Heart left ventricle (tissue), 16 donors: Measurements from ENCODE around the gene NKX2-3. TPM values are rescaled to one million over a fixed set of nuclear protein-coding genes. Genes with fewer than 3 reads are reported as not detected.

Experiments
- ATAC-seq, 4 donors: fragments of 200-7000 bp; cut with Tn5 transposase; one replicate each; pipeline ENCODE4 v1.9.1; 2020 to 2022; ENCODE audit warnings: moderate library complexity in 4 of 4, mild to moderate bottlenecking in 3 of 4, moderate number of reproducible peaks in 1 of 4
- DNase-seq, 5 donors: peaks; one replicate each; pipeline ENCODE4 v3.0.0-alpha.2; 2020
- H3K27ac ChIP-seq, 12 donors: fragments of 200-600 bp; sonication (generic) in 4 of 12; one replicate each; pipeline versions ENCODE4 v1.5.0 to v1.8.0; 2016 to 2022; ENCODE audit warnings: mild to moderate bottlenecking in 2 of 12
- H3K27me3 ChIP-seq, 9 donors: fragments of 200-600 bp; sonication (generic) in 2 of 9; one replicate each; pipeline versions ENCODE4 v1.5.1 to v1.8.0; 2016 to 2022; ENCODE audit warnings: mild to moderate bottlenecking in 3 of 9
- H3K36me3 ChIP-seq, 9 donors: fragments of 200-600 bp; sonication (generic) in 2 of 9; one replicate each; pipeline versions ENCODE4 v1.5.0 to v1.8.0; 2018 to 2022; ENCODE audit warnings: mild to moderate bottlenecking in 2 of 9
- H3K4me1 ChIP-seq, 12 donors: fragments of 200-600 bp; sonication (generic) in 4 of 12; one replicate each; pipeline versions ENCODE4 v1.5.0 to v1.8.0; 2016 to 2022; ENCODE audit warnings: mild to moderate bottlenecking in 3 of 12
- H3K4me3 ChIP-seq, 12 donors: fragments of 200-600 bp; sonication (generic) in 4 of 12; one replicate each; pipeline versions ENCODE4 v1.5.0 to v1.8.0; 2017 to 2022; ENCODE audit warnings: mild to moderate bottlenecking in 9 of 12, moderate library complexity in 4 of 12
- H3K9me3 ChIP-seq, 12 donors: fragments of 200-600 bp; sonication (generic) in 4 of 12; one replicate each; pipeline versions ENCODE4 v1.5.0 to v1.8.0; 2016 to 2022; ENCODE audit warnings: mild to moderate bottlenecking in 1 of 12
- CTCF ChIP-seq, 12 donors: fragments of 200-600 bp; sonication (generic) in 4 of 12; IDR thresholded peaks; one replicate each; pipeline versions ENCODE4 v1.5.0 to v1.8.0; 2018 to 2022; ENCODE audit warnings: antibody characterized with exemption in 12 of 12, mild to moderate bottlenecking in 5 of 12
- POLR2A ChIP-seq, 2 donors: fragments of 450-650 bp; IDR thresholded peaks; one replicate each; pipeline ENCODE4 v1.6.1; 2017; ENCODE audit warnings: antibody characterized with exemption in 2 of 2, mild to moderate bottlenecking in 2 of 2, moderate library complexity in 2 of 2
- WGBS, 4 donors: extraction: QIAGEN DNeasy Blood & Tissue Kit in 2 of 4; methylation state at CpG; one replicate each; pipeline versions ENCODE4 v1.1.5 to v1.1.7; 2013 to 2018; 5-methylcytosine and 5-hydroxymethylcytosine counted together
- intact Hi-C, 10 donors: fragments of 100-400 bp; cut with DNase I; formaldehyde crosslinking; loops; one replicate each; pipeline versions ENCODE4 v1.11.1 to v1.14.2; 2022
- polyA plus RNA-seq, 2 donors: library from polyadenylated mRNA; stranded (reverse); fragments of 200-250 nt; gene quantifications; one replicate each; pipeline ENCODE4 v1.2.3, GENCODE V29; 2013
- total RNA-seq, 9 donors: library from RNA; depleted of rRNA in 2 of 9; stranded (reverse); fragments of >200 nt in 2 of 9; fragmentation: NEBNext Ultra II Directional in 3 of 9; extraction: Animal tissue kit (Norgen Biotek cat#: 25700) in 3 of 9; gene quantifications; one replicate each; pipeline versions ENCODE4 v1.1.0 to v1.2.4, GENCODE V29; 2016 to 2023
- donor health status: ischemic (EF 13 %, LVEDD 7.1; RV severe dilation, severe dysfunction).
- donor health status: healthy with polysubstance abuse.
- donor health status: DM: no; HTN: yes; CAD: no.
- donor health status: DM: no; HTN: no; CAD: no.
- donor health status: ischemic (EF 25% LVEDD 6.9; RV normal size, moderate dysfunction).
- donor health status: ischemic (EF 25% LVEDD 5.7; RV mildly dilated, moderate dysfunction).
- donor health status: healthy.
- donor health status: DM: yes; HTN: yes; CAD: no.
- donor health status: ischemic (EF 35%, LVEDD 5.7; RV mildly dilated, moderate dysfunction).
- donor health status: nonischemic (EF 11% LVEDD 7.7; RV severe dilation, severe dysfunction).
- donor health status: DM: yes; HTN: yes; CAD: no.
- donor health status: PGD.
- donor health status: ischemic (EF 29% LVEDD 5.4; RV normal size, mild dysfunction).
- donor health status: nonischemic (EF 23%, LVEDD 6.1; RV moderate dilation, normal function).

NKX2-3 gene
- total and polyA plus RNA-seq, 11 donors, result not detected

GRCh38 chr10:99530108-99531025 lies 2.4 kb upstream of the NKX2-3 start:
- no peak for TF ChIP-seq POLR2A (IDR thresholded peaks at IDR 0.05)
- no peak for TF ChIP-seq CTCF (IDR thresholded peaks at IDR 0.05)
- peak overlapping the region in 1 of 12 donors; percentile 17 for H3K4me3 ChIP-seq
- H3K9me3 ChIP-seq, result no peaks in the 10 kb centered on the region
- no peak for ATAC-seq
- H3K27ac ChIP-seq, result peak overlapping the region in 1 of 12 donors; percentile 93
- WGBS, 4 donors, result 7 to 11% (median 9%) methylated on average over 33 to 46 of the region's 46 CpGs
- peaks cover 81 to 100% (median 98%) of the 10 kb centered on the region in 9 donors for H3K27me3 ChIP-seq
- intact Hi-C loops, result no loop called here
- DNase-seq, result no peak
- peaks cover 0 to 55% (median 15%) of the 10 kb centered on the region in 12 donors for H3K4me1 ChIP-seq
- H3K36me3 ChIP-seq, result no peaks in the 10 kb centered on the region

DNA sequence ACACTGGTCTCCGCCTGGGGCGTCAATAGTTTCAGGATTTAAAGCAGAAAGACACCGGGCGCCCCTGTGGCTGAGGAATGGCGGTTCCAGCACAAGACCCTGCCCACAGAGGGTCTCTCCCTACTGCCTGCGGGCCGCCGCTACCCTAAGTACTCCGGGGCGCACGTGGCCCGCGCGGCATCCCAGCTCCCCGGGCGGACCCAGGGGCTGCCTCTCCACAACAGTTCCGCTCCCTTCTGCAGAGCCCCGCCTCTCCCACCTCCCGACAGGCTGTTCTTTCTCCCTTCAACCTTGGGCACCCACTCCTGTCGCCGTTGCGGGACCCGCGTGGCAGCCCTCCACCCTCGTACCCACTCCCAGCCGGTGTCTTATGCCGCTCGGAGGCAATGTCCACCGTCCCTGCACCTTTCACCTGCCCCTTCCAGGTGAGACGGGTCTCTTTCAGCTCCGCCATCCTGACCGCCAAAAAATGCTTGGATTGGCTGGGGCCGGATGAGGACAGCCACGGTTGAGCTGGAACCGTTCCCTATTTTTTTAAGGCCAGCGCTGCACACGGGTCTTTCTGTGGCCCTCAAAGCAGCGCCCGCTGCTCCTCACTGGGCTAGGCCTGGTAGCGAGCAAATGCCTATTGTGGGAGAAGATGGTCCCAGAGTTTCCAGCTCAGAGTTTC lies 1.6 kb upstream of the NKX2-3 start:
- TF ChIP-seq POLR2A (IDR thresholded peaks at IDR 0.05) (no peak), CTCF (IDR thresholded peaks at IDR 0.05) (no peak)
- H3K9me3 ChIP-seq, result no peaks in the 10 kb centered on the region
- H3K27ac ChIP-seq, result peak overlapping the region in 1 of 12 donors; percentile 93
- no peak for DNase-seq
- peaks cover 0 to 62% (median 19%) of the 10 kb centered on the region in 12 donors for H3K4me1 ChIP-seq
- H3K27me3 ChIP-seq, result peaks cover 85 to 100% (median 98%) of the 10 kb centered on the region in 9 donors
- ATAC-seq, result no peak
- peak overlapping the region in 1 of 12 donors; percentile 17 for H3K4me3 ChIP-seq
- intact Hi-C loops, result no loop called here
- WGBS, 4 donors, result 8 to 12% (median 10%) methylated on average over 26 to 40 of the region's 40 CpGs
- H3K36me3 ChIP-seq, result no peaks in the 10 kb centered on the region

- Histone ChIP-seq H3K36me3 (no peaks in the 10 kb centered on the region), H3K9me3 (no peaks in the 10 kb centered on the region), H3K27ac (peak overlapping the region in 1 of 12 donors; percentile 93), H3K27me3 (peaks cover 86 to 100% (median 99%) of the 10 kb centered on the region in 9 donors), H3K4me1 (peaks cover 0 to 70% (median 24%) of the 10 kb centered on the region in 12 donors), H3K4me3 (no peak overlapping the region)
- no peak for ATAC-seq
- no peak for DNase-seq
- 37 to 50% (median 41%) methylated on average over 25 of the region's 25 CpGs for WGBS, 4 donors
- no peak for TF ChIP-seq CTCF (IDR thresholded peaks at IDR 0.05)
- no peak for TF ChIP-seq POLR2A (IDR thresholded peaks at IDR 0.05)
- intact Hi-C loops, result no loop called here
These were observed 797 bp upstream of the NKX2-3 start for GRCh38 chr10:99531696-99532593.
